ENCODE measurements around the gene SPAM1.

The SPAM1 gene

DNA sequence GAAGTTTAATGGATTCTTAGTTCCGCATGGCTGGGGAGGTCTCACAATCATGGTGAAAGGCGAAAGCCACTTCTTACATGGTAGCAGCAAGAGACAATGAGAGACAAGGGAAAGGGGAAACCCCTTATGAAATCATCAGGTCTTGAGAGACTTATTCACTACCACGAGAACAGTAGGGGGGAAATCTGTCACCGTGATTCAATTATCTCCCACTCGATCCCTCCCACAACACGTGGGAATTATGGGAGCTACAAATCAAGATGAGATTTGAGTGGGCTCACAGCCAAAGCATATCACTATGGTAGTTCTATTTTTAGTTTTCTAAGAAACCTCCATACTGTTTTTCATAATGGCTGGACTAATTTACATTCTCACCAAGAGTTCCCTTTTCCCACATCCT is 36.7 kb downstream of the SPAM1 start:
- peak overlapping the region; percentile 36 for H3K27ac ChIP-seq
- peak; percentile 51 for DNase-seq
- TF ChIP-seq, protein P1, sequence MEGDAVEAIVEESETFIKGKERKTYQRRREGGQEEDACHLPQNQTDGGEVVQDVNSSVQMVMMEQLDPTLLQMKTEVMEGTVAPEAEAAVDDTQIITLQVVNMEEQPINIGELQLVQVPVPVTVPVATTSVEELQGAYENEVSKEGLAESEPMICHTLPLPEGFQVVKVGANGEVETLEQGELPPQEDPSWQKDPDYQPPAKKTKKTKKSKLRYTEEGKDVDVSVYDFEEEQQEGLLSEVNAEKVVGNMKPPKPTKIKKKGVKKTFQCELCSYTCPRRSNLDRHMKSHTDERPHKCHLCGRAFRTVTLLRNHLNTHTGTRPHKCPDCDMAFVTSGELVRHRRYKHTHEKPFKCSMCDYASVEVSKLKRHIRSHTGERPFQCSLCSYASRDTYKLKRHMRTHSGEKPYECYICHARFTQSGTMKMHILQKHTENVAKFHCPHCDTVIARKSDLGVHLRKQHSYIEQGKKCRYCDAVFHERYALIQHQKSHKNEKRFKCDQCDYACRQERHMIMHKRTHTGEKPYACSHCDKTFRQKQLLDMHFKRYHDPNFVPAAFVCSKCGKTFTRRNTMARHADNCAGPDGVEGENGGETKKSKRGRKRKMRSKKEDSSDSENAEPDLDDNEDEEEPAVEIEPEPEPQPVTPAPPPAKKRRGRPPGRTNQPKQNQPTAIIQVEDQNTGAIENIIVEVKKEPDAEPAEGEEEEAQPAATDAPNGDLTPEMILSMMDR (IDR thresholded peaks at IDR 0.05; ENCODE audit: low read depth, low read length, missing control alignments): no peak
- in situ Hi-C loops (cut with HindIII; ENCODE audit: low pct_ligation_motif_present, low sequenced_read_pairs): no loop called here
- H3K27me3 ChIP-seq (replicated peaks): no peaks in the 10 kb centered on the region
- no peaks in the 10 kb centered on the region for H3K36me3 ChIP-seq (replicated peaks)
- no peak overlapping the region for H3K4me3 ChIP-seq (ENCODE audit: low read depth, low read length)

DNA sequence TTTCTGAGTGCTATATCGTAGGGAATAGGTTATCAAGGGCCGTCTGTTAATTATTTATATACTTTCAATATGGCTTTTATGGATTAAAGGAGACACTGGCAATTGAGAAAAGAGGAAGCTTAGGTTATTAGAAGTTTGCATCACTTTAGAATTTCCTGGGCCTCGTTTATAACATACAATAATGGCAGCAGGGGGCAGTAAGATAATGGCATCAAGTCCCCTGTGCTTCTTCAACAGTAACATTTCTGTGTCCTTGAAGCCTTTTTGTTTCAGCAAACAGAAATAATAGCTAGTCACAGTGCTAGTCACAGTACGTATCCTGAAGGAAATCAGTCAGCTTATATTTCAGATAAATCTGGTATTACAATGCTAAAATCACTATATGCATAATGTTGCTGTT is 41.9 kb downstream of the SPAM1 start:
- no peaks in the 10 kb centered on the region for H3K36me3 ChIP-seq (replicated peaks)
- TF ChIP-seq, protein P1 (IDR thresholded peaks at IDR 0.05; ENCODE audit: low read depth, low read length, missing control alignments): peak; percentile 25
- no peak for DNase-seq
- in situ Hi-C loops (cut with HindIII; ENCODE audit: low pct_ligation_motif_present, low sequenced_read_pairs): no loop called here
- no peak overlapping the region for H3K27ac ChIP-seq
- H3K27me3 ChIP-seq (replicated peaks): no peaks in the 10 kb centered on the region
- no peak overlapping the region for H3K4me3 ChIP-seq (ENCODE audit: low read depth, low read length)

DNA sequence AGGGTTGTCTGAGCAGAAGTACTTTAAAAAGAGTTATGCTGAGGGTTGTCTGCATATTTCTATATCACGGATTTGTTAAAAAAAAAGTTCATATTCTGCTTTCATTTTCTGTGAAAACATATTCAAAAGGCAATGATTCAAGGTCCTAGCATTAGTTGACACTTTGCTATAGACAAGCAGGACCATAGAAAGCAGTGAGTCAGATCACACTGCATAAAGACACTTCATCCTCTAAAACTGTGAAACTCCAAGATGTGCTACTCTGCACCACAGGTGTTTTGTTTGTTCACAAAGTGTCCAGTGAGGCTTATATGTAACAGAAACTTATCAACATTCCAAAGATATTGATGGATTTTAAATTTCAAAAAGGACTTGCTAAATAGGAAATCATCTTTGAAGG is 47.0 kb downstream of the SPAM1 start:
- no peak for DNase-seq
- in situ Hi-C loops (cut with HindIII; ENCODE audit: low pct_ligation_motif_present, low sequenced_read_pairs): no loop called here
- H3K27ac ChIP-seq: no peak overlapping the region

DNA sequence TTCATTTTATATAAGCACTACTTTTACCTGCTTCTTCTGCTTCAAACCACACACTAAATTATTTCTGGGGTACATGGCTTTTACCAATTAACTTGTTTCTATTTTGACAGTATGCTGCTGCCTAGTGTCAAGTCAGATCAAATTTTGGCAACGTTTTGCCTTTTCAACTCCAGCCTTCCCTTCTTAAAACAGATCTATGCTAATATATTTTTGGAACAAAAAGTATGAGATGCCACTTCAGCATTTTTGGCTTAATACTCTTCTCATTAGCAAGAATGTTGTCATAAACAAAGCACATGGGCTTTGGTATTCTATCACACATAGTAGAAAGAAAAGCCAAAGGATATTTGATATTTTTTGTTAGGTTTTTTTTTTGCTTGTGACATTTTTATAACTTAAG is 47.8 kb downstream of the SPAM1 start:
- H3K36me3 ChIP-seq (replicated peaks): no peaks in the 10 kb centered on the region
- H3K27ac ChIP-seq: no peak overlapping the region
- no peak overlapping the region for H3K4me3 ChIP-seq (ENCODE audit: low read depth, low read length)
- TF ChIP-seq, protein P1 (IDR thresholded peaks at IDR 0.05; ENCODE audit: low read depth, low read length, missing control alignments): no peak
- in situ Hi-C loops (cut with HindIII; ENCODE audit: low pct_ligation_motif_present, low sequenced_read_pairs): no loop called here
- DNase-seq: no peak
- no peaks in the 10 kb centered on the region for H3K27me3 ChIP-seq (replicated peaks)

More for the DNA sequence above, 47.0 kb downstream of the SPAM1 start:
- H3K36me3 ChIP-seq (replicated peaks): no peaks in the 10 kb centered on the region
- H3K4me3 ChIP-seq (ENCODE audit: low read depth, low read length): no peak overlapping the region
- TF ChIP-seq, protein P1 (IDR thresholded peaks at IDR 0.05; ENCODE audit: low read depth, low read length, missing control alignments): no peak
- H3K27me3 ChIP-seq (replicated peaks): no peaks in the 10 kb centered on the region

DNA sequence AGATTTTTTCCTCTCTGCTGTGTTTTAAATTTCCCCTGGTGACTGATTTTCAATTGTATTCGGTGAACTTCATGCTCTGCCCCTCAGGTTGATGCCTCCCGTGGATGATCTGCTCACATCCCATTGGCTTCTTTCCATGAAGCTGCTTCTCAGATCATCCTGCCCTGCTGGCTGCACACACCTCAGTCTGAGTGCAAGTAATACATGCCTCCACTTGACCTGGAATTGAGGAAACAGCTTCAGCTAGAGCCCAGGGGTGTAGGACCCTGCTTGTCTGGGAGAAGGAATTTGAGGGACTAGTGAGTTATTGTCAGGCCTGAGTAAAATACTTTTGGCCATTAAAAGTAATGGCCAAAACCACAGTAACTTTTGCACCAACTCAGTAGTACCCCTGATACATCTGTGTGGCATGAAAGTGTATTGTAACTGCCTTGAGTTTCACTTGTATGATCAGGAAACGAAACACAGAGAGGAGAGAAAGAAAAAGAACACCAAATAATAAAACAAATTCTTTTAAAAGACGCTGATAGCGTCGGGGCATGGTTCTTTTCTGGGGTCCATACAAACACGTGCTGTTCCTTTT is 49.4 kb downstream of the SPAM1 start:
- Histone ChIP-seq H3K27me3 (replicated peaks) (no peaks in the 10 kb centered on the region), H3K27ac (no peak overlapping the region), H3K4me3 (ENCODE audit: low read depth, low read length) (no peak overlapping the region), H3K36me3 (replicated peaks) (no peaks in the 10 kb centered on the region)
- no peak for DNase-seq
- in situ Hi-C loops (cut with HindIII; ENCODE audit: low pct_ligation_motif_present, low sequenced_read_pairs): no loop called here
- TF ChIP-seq, protein P1 (IDR thresholded peaks at IDR 0.05; ENCODE audit: low read depth, low read length, missing control alignments): no peak

DNA sequence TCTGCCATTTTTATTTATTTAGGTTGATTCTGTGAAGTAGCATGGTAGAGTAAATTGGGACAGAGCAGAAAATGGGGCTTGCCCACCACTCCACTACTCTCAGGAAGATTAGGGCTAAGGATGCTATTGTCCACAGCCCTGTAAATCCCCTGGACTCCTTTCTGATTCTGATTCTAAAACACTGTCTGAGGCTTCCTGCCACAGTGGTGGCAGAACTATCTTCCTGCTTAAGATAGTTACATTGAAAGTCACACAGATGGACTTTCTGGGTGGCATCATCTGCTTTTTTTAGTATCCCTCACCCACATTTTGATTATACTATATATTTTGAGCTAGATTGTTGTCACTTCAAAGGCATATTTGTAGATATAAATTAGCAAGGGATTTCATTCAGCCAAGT is 50.0 kb downstream of the SPAM1 start:
- Histone ChIP-seq H3K4me3 (ENCODE audit: low read depth, low read length) (no peak overlapping the region), H3K27ac (no peak overlapping the region), H3K27me3 (replicated peaks) (no peaks in the 10 kb centered on the region), H3K36me3 (replicated peaks) (no peaks in the 10 kb centered on the region)
- DNase-seq: no peak
- TF ChIP-seq, protein P1 (IDR thresholded peaks at IDR 0.05; ENCODE audit: low read depth, low read length, missing control alignments): no peak
- in situ Hi-C loops (cut with HindIII; ENCODE audit: low pct_ligation_motif_present, low sequenced_read_pairs): no loop called here

All from brain microvascular endothelial cell (primary cell).